ENCODE measurements around the gene ZXDC.

The ZXDC gene

GRCh38 chr3:126498929-126499328, 23.2 kb upstream of the ZXDC start:
- no peak overlapping the region for H3K27ac ChIP-seq
- TF ChIP-seq, protein P1, sequence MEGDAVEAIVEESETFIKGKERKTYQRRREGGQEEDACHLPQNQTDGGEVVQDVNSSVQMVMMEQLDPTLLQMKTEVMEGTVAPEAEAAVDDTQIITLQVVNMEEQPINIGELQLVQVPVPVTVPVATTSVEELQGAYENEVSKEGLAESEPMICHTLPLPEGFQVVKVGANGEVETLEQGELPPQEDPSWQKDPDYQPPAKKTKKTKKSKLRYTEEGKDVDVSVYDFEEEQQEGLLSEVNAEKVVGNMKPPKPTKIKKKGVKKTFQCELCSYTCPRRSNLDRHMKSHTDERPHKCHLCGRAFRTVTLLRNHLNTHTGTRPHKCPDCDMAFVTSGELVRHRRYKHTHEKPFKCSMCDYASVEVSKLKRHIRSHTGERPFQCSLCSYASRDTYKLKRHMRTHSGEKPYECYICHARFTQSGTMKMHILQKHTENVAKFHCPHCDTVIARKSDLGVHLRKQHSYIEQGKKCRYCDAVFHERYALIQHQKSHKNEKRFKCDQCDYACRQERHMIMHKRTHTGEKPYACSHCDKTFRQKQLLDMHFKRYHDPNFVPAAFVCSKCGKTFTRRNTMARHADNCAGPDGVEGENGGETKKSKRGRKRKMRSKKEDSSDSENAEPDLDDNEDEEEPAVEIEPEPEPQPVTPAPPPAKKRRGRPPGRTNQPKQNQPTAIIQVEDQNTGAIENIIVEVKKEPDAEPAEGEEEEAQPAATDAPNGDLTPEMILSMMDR (conservative IDR thresholded peaks at IDR 0.05), result no peak

DNA sequence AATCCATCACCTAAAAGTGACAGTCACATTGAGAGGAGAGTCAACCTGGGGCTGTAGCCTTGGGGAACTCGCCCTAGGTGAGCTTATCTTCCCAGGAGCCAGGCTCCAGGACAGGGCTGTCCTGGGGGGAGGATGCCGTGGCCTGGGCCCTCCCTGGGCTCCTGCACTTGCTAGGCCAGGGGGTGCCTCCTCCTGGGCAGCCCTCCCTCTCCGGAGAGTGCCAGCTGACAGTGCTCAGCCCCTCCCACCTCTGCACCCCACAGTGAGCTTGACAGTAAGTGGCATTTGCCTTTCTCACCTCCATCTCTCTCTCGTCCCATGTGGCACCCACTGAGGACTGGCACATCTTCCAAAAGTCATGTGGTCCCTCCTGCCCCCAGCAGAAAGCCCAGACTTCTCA, 22.8 kb upstream of the ZXDC start:
- TF ChIP-seq, protein P1 (conservative IDR thresholded peaks at IDR 0.05), result no peak
- H3K27ac ChIP-seq, result no peak overlapping the region

GRCh38 chr3:126497956-126498355, 22.3 kb upstream of the ZXDC start:
- H3K27ac ChIP-seq, result no peak overlapping the region
- TF ChIP-seq, protein P1 (conservative IDR thresholded peaks at IDR 0.05), result no peak

DNA sequence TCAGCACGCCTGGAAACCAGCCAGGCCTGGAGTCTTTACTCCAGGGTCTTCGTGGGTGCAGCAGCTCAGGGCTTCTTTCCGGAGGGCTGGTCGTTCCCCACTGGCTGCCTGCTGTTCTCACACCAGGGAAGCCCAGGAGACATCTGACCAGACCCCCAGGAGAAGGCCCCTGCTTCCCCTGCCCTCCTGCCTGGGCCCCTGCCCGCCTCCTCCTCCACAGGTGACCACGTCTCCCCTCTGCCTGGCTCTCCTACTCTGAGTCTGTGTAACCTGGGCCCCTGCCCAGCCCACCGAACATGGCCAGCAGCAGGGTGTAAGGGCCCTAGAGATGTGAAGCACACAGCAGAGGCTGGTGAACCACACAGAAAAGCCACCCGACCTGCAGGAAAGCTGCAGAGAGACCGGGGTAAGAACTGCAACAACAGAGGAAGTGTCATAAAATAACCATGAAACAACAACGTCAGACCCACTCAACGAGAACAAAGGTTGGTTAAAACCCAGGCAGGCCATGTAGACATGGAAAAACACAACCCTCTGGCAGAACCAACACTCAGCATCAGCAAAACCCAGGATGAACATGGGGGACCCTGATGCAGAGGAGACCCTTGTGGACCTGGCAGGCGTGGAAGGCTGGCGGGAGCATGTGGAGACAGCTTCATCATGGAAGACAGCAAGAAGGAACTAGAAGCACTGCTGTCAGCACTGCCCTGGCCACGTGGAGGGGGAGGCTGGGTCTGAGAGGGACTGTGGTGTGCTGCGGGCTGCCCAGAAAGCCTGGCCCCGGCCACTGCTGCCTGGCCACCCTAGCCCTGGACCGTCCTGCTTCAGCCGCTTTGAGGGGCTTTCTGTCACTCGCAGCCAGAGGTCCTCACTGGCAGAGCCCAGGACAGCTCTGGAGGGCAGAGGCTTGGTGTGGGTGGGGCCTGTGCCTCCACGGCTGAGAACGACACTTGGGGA, 21.5 kb upstream of the ZXDC start:
- no peak overlapping the region for H3K27ac ChIP-seq
- TF ChIP-seq, protein P1 (conservative IDR thresholded peaks at IDR 0.05), result no peak

DNA sequence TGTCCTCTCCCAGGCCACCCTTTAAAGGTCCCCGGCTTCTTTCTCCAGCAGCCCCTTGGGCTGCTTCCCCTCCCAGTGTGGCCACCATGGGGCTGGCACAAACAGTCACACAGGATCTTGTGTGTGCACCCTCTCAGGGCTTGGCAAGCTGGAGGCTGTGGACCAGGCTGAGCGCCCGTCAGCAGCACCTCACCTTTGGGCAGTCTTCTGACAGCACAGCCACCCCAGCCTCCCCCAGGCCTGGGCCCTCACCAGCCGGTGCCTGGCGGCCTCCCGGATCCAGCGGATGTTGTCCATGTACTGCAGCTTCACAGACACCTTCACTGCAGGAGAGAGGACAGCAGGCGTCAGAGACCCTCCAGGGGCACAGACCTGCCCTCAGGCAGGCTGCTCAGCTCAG, 20.1 kb upstream of the ZXDC start:
- H3K27ac ChIP-seq, result no peak overlapping the region
- TF ChIP-seq, protein P1 (conservative IDR thresholded peaks at IDR 0.05), result no peak

GRCh38 chr3:126494970-126495230, 19.2 kb upstream of the ZXDC start:
- no peak overlapping the region for H3K27ac ChIP-seq
- TF ChIP-seq, protein P1 (conservative IDR thresholded peaks at IDR 0.05), result no peak

- TF ChIP-seq, protein P1 (conservative IDR thresholded peaks at IDR 0.05), result no peak
- H3K27ac ChIP-seq, result no peak overlapping the region
Measured at GRCh38 chr3:126494204-126494969, 18.7 kb upstream of the ZXDC start.

Measured in VCaP (cell line).